ENCODE measurements around the gene PPARA.

DNA sequence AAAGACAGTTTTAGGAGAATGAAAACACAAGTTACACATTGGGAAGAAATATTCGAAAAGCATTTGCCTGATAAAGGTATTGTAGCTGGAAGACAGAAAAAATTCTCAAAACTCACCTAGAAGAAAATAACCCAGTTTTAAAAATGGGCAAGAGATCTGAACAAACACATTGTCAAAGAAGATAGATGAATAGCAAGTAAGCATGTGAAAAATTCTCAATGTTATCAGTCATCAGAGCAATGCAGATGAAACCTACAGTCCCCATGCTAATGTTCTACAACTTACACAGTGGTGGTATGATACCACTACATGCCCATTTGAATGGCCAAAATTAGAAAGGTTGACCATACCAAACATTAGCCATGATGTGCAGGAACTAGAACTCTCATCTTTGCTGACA lies 29.4 kb downstream of the PPARA start:
- no peak for TF ChIP-seq POLR2AphosphoS5 (IDR thresholded peaks at IDR 0.05; ENCODE audit: low read depth)
- no peak for TF ChIP-seq CTCF (conservative IDR thresholded peaks at IDR 0.05; ENCODE audit: low read depth in 2 of 2)
- TF ChIP-seq EZH2 (IDR thresholded peaks at IDR 0.05; ENCODE audit: low read depth, unreplicated experiment): no peak
- TF ChIP-seq CREB1 (CRISPR knock-in tag; IDR thresholded peaks at IDR 0.05; ENCODE audit: low read depth): no peak
- TF ChIP-seq EZH2phosphoT487 (IDR thresholded peaks at IDR 0.05; ENCODE audit: unreplicated experiment): no peak
- TF ChIP-seq ZNF331 (CRISPR knock-in tag; IDR thresholded peaks at IDR 0.05; ENCODE audit: low read depth): no peak
- TF ChIP-seq REST (IDR thresholded peaks at IDR 0.05; ENCODE audit: unreplicated experiment): no peak
- no peak for TF ChIP-seq JUNB (IDR thresholded peaks at IDR 0.05; ENCODE audit: unreplicated experiment)

Data from GM23338 (cell line).